ENCODE results near the gene HMGN4.
"Not testable (repeated sequence)": the region's sequence is repeated elsewhere in the genome, so short reads cannot be mapped to it uniquely, and the experiment has no call there.

The HMGN4 gene

DNA sequence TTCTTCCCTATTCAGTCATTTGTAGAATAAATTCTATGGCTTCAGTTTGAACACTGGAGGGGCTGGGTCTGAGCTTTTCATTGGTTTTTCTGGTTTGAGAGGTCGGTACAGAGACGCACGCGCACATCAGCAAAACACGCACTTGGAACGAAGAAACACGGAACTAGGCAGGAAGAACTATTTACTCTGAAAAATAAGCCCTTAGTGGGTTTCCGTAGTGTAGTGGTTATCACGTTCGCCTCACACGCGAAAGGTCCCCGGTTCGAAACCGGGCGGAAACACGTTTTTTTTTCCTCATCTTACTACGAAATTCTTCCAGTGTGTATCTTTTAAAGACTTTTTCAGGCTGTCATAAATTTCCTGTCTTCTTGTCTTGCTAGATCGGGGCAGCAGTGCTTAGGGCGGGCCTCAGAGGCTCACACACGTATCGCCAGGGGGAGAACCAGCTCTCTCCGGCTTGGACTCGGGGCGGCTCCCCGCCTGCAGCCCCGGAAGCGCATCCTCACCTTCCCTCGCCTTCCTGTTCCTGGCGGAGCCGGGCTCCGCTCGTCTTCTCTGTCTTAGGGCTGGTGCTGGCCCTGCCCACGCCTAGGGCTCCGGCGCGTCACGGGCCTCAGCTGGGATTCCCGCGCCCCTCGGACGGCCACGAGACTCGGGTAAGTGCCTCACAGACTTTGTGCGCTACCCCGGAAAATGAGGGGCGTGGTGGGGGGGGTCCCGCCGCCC lies at the start of gene HMGN4:
TSS of gene HMGN4 (plus strand) at position 521 of the 726 bp plus-strand sequence. CDS start 6,841 bp downstream, outside the sequence.
- DNase-seq: peak; percentile 80

GRCh38 chr6:26489996-26490964 lies 47.9 kb upstream of the HMGN4 start:
- no peak for DNase-seq

DNA sequence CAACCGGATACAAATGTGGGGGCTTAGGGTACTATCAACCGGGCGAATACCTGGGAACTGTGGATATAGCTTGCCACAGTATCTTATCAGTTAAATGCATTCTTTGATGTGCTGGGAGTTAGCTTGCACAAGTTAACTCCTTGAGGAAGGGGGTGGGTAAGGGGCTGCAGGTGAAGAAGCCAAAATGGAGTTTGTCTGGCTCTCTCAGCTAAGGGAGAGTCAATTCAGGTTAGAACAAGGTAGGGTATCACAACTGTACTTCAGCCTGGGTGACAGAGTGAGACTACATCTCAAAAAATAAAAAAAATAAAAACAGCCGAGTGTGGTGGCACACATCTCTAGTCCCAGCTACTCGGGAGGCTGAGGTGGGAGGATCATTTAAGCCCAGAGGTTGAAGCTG lies 46.6 kb upstream of the HMGN4 start:
- DNase-seq: no peak

DNA sequence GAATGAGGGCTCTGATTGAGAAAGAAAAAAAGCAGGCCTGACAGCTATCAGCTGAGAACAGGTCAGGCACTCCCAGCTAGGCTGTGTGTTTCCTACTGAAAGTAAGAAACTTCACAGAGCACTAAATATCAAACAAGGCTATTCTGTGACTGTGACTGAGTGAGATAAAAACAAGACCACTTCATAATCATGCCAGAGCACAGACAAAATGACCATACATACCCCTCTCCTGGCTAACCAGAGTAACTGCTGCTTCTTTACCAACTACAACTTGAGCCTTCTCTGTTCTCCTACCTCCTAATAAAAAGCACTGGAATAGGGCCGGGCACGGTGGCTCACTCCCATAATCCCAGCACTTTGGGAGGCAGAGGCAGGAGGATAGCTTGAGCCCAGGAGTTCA lies 44.9 kb upstream of the HMGN4 start:
- DNase-seq: no peak

DNA sequence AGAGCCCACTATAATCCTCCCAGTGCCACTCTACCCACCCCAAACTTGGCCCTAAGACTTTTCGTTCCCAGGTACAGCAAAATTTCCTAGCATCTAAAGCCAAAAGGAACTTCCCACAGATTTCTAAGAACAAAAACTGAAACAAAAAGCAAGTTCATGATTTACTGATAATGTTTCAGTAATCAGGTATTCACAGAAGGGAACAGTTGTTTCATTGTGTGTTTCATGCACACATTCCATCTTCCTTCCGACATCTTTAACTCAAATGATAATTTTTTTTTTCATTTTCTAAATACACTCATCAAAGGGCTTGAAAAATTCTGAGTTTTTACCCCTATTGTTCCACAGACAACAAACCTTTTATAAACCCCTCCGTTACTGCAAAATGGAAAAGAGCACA lies 44.0 kb upstream of the HMGN4 start:
- DNase-seq: no peak

GRCh38 chr6:26495281-26495680 lies 42.9 kb upstream of the HMGN4 start:
- DNase-seq: no peak

GRCh38 chr6:26497610-26498009 lies 40.6 kb upstream of the HMGN4 start:
- no peak for DNase-seq

DNA sequence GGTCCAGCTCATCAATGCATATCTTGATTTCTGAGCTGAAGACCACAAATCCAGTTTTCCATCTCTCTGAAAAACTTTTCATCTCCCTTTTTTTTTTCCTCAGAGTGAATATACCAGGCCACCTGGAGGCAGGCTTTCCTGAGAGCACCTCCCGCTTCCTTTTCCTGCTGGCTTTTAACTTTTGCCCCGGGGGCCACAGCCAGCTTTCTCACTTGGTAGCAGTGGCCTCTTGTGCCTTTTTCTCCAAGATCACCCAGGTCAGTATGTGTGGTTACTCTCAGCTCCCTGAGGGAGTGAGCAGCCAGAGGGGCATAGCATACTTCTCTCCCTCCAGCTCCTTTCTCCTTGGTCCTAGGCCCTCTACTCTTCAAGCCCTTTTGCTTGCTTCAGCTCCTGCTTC lies 38.1 kb upstream of the HMGN4 start, which contains the start of gene BTN1A1:
TSS of gene BTN1A1 (plus strand) at position 202 of the 400 bp plus-strand sequence. CDS start 984 bp downstream, outside the sequence.
- DNase-seq: no peak

DNA sequence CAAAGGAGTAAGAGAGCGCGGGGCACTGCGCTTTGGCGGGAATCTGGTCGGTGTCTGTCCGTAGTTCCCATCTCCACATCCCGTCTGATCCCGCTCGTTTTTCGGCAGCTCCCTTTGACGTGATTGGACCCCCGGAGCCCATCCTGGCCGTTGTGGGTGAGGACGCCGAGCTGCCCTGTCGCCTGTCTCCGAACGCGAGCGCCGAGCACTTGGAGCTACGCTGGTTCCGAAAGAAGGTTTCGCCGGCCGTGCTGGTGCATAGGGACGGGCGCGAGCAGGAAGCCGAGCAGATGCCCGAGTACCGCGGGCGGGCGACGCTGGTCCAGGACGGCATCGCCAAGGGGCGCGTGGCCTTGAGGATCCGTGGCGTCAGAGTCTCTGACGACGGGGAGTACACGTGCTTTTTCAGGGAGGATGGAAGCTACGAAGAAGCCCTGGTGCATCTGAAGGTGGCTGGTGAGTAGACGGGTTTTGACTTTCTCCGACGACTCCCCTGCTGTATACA lies 36.6 kb upstream of the HMGN4 start:
- DNase-seq: peak; percentile 49

- no peak for DNase-seq
Measured at GRCh38 chr6:26502165-26502564, 36.0 kb upstream of the HMGN4 start.

DNA sequence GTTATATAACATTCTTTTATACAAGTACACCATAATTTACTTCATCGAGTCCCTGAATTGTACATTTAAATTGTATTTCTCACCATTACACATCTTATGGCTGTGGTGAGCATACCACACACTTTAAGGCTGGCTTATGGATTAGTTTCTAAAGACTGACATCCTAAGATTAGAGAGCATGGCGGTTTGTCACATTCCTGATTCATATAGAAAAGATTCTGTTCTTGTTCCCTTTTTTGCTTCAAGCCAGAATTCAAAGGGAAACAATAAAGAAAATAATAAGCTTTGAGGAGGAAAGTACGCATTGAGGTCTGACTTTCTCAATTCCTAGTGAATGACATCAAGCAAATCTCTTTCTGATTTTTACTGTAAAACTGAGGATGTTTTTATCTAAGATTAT lies 35.5 kb upstream of the HMGN4 start:
- DNase-seq: no peak

- no peak for DNase-seq
Measured at GRCh38 chr6:26507658-26508057, 30.5 kb upstream of the HMGN4 start.

GRCh38 chr6:26511033-26511432 lies 27.1 kb upstream of the HMGN4 start:
- not testable (repeated sequence) for DNase-seq

DNA sequence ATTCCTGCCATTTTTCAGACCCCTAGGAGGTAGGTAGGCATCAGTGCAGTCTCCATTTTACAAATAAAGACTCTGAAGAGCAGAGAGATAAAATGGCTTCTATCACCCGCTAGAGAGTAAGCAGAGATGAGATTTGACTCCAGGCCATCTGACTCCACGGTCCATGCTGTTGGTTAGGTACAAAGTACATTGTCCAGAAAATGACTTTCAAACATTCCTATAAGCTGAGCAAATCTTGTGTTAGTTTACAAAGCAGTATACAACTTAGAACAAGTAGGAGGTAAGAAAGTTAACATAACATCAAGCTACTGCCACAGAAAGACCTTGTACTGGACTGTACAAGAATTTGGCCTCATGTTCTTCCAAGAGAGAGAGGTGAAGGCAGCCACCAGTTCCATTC lies 23.2 kb upstream of the HMGN4 start:
- no peak for DNase-seq

- DNase-seq: no peak
Measured at GRCh38 chr6:26516481-26517427, 21.4 kb upstream of the HMGN4 start.

- DNase-seq: no peak
Measured at GRCh38 chr6:26519359-26519758, 18.8 kb upstream of the HMGN4 start.

DNA sequence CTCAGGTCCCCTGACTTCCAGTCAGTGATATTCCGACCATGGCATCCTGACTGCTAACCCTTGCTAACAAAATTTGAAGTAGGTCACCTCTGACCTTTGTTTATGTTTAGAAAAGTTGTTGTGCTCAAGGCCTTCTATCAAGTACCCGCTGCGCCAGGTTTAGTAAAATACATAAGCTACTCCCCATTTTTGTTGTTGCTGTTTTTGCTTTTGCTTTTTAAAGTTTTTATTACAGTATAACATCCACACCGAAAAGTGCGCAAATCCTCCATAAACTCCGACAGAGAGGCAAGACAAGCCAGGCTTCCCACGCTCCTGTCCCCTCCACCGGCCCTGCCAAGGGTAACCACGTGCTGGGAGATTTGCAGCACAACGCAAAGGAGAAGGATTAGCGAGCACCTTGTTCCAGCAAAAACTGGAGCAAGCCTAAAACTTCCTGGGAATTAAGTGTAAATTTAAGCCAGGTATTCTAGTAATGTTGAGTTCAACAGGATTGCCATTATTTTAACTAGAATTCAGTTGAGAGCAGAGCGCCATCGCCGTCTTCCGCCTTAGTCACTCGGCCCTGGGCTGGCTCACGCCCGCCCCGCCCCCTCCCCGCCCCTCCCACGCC lies 17.8 kb upstream of the HMGN4 start:
- no peak for DNase-seq

DNA sequence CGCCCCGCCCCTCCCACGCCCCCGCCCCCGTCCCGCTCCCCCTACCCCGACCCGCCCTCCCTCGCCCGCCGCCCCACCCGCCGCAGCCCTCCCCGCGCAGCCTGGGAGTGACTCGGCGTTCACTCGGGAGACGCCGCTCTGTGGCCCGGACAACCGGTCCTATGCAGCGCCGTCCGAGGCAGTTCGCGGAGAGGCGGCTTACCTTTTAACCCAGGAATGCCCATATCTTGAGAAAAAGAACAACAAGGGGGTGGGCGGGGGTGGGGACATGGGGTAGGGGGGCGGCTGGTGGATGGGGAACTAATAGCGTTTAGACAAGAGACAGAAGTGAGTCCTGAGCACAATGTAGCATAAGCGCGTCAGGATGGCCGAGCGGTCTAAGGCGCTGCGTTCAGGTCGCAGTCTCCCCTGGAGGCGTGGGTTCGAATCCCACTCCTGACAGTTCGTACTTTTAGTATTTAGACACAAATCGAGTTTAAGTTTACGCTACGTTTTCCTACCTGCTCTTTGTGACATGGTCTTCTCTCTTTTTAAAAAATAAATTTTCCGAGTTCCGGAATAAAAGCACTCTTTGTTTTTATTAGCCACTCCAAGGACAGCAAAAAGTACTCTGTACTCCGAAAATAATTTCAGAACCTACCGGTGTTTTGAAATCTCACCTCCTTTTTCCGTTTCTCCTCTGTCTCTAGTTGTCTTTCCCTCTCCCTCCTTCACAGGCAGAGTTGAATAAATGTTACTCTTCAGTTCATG lies 17.1 kb upstream of the HMGN4 start:
- peak; percentile 85 for DNase-seq

- peak; percentile 79 for DNase-seq
Measured at GRCh38 chr6:26521600-26522391, 16.4 kb upstream of the HMGN4 start.

GRCh38 chr6:26522486-26523228 lies 15.5 kb upstream of the HMGN4 start:
- not testable (repeated sequence) for DNase-seq
